ENCODE measurements around the gene SLC27A4. TPM values are rescaled to one million over a fixed set of nuclear protein-coding genes. Genes with fewer than 3 reads are reported as not detected.

Gene SLC27A4
- total and polyA plus RNA-seq, 2 of the 13 experiments (the other 11 are each of a cell fraction or from before 2014, with no cell fraction given), result 10.6 to 18.8 TPM

- Histone ChIP-seq H2AFZ (ENCODE audit: low read length) (peak overlapping the region; percentile 95), H3K79me2 (ENCODE audit: insufficient read depth, low read length) (no peaks in the 10 kb centered on the region), H3K27me3 (ENCODE audit: control insufficient read depth in 1 of 2, insufficient read depth in 2 of 2, low read length in 2 of 2) (peaks cover 0 to 13% of the 10 kb centered on the region in 2 experiments; a peak in 1 of 5 replicates), H3K9me3 (ENCODE audit: low read length) (no peaks in the 10 kb centered on the region), H3K4me2 (ENCODE audit: low read depth, low read length) (peak overlapping the region; percentile 88), H3K9ac (ENCODE audit: insufficient read depth, low read depth, low read length) (peak overlapping the region; percentile 69), H3K4me1 (ENCODE audit: insufficient read depth, low read length) (peaks cover 45% of the 10 kb centered on the region), H3K27ac (ENCODE audit: extremely low read length, insufficient read depth, low read length) (no peak overlapping the region), H3K36me3 (replicated peaks in 1 of 2; ENCODE audit: control insufficient read depth in 1 of 2, insufficient read depth in 2 of 2, low read length in 2 of 2) (no peaks in the 10 kb centered on the region), H3K4me3 (replicated peaks in 1 of 3; ENCODE audit: insufficient read depth in 1 of 3, low read depth in 2 of 3, low read length in 3 of 3) (peak overlapping the region; percentile 52 to 68 (median 55)), H4K20me1 (ENCODE audit: insufficient read depth, low read length) (no peaks in the 10 kb centered on the region)
- in situ Hi-C loops (cut with HindIII; ENCODE audit: extremely low pct_ligation_motif_present, low pct_unique_long_range_greater_than_20kb) (no loop called here), intact Hi-C loops (cut with micrococcal nuclease; ENCODE audit: unreplicated experiment) (no loop called here)
- CTCF ChIA-PET (ENCODE audit: low intra/inter-chr PET ratio, low total read pairs), result no interaction called here
- POLR2A ChIA-PET, result interaction anchor here (1.3 kb wide), 1 partner anchor 14 kb away, joined by 4 read pairs; no protein-coding TSS in a partner anchor
- 0% methylated on average over 1 of the region's 7 CpGs for WGBS (ENCODE audit: low lambda C conversion rate)
- FAIRE-seq (no peak), ATAC-seq (no peak; the same call in 2 of the 3 replicates), DNase-seq (ENCODE audit: low spot score) (no peak)
- BruUV-seq (replicated peaks), result no TSS peak
- TF ChIP-seq ZNF160 (CRISPR knock-in tag; IDR thresholded peaks at IDR 0.05) (no peak), ZNF281 (CRISPR knock-in tag; IDR thresholded peaks at IDR 0.05; ENCODE audit: borderline replicate concordance) (no peak), HNF1A (IDR thresholded peaks at IDR 0.05; ENCODE audit: low read depth) (no peak), HNF1A (CRISPR knock-in tag; IDR thresholded peaks at IDR 0.05; ENCODE audit: borderline replicate concordance) (no peak), BRD4 (CRISPR knock-in tag; IDR thresholded peaks at IDR 0.05) (no peak), ZBTB4 (CRISPR knock-in tag; IDR thresholded peaks at IDR 0.05; ENCODE audit: borderline replicate concordance) (no peak), NONO (IDR thresholded peaks at IDR 0.05) (no peak), NONO (CRISPR knock-in tag; conservative IDR thresholded peaks at IDR 0.05) (no peak), ZBTB49 (CRISPR knock-in tag; IDR thresholded peaks at IDR 0.05; ENCODE audit: borderline replicate concordance) (no peak), RBM22 (optimal IDR thresholded peaks at IDR 0.05; ENCODE audit: low read length) (no peak), ZMYM4 (CRISPR knock-in tag; IDR thresholded peaks at IDR 0.05) (no peak)
Measured at GRCh38 chr9:128405780-128406171, 65.4 kb downstream of the SLC27A4 start.
